Stimulated activated CD4-positive, alpha-beta T cell treated with anti-CD3 and anti-CD28 coated beads, Interleukin-1b, Interleukin-23, amount 100 ng/mL, for 24 hours (primary cell): ENCODE measurements around the gene CYSTM1.
"Not testable (repeated sequence)": the region's sequence is repeated elsewhere in the genome, so short reads cannot be mapped to it uniquely, and the experiment has no call there.

Experiments
- DNase-seq, 4 experiments: peaks; one replicate each; pipeline ENCODE4 v3.0.0-alpha.2; 2020; ENCODE audit warnings: low read depth in 4 of 4, low spot score in 1 of 4

The CYSTM1 gene

DNA sequence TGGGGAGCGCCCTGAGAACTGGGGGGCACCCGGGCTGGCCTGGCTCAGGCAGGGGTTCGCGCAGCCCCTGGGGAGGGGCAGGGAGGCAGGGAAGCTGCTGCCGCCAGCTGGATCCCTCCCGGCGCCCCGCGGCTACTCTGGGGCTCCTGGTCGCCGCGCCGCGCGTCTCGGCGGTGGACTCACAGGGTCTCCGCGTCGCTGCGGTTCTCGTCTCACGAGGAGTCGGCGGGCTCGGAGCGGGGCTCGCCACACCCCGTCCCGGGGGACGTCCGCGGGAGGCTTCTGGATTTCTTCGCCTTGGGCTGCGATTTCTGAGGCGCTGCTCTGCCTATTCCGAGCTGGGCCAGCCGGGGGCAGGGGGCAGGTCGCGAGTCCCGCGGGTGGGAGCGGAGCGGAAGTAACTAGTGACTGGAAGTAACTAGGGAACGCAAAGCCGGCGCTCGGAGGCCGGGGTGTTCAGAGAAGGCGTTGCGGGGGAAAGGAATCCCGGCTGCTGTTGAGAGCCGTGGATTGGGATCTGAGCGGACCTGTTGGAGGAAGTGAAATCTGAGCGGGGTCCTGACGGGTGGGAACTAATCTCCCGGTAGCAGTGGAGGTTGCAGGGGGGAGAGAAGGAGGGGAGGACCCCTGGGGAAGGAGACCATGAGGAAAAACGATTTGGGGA is 511 bp downstream of the CYSTM1 start:
- DNase-seq, result peak in 3 of 4 experiments; percentile 39 to 54 (median 46)

GRCh38 chr5:140176031-140176387 is 1.0 kb downstream of the CYSTM1 start:
- DNase-seq, result no peak

DNA sequence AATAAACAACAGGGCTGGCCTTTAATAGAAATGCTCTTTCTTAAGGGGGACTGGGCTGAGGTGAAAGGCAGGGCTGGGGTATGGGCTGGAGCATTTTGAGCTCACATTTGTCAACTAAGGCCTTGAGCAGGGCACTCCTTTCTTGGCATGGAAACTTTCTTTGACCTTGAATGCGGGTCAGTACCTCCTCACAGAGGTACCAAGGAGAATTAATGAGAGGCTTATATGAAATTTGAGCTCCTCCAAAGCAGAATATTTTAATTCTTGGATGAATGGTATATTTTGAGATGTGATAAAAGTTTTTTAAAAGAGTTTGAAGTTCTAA is 3.1 kb downstream of the CYSTM1 start:
- DNase-seq, result no peak

GRCh38 chr5:140178482-140179116 is 3.6 kb downstream of the CYSTM1 start:
- DNase-seq, result no peak

GRCh38 chr5:140181002-140181483 is 6.1 kb downstream of the CYSTM1 start:
- no peak for DNase-seq

DNA sequence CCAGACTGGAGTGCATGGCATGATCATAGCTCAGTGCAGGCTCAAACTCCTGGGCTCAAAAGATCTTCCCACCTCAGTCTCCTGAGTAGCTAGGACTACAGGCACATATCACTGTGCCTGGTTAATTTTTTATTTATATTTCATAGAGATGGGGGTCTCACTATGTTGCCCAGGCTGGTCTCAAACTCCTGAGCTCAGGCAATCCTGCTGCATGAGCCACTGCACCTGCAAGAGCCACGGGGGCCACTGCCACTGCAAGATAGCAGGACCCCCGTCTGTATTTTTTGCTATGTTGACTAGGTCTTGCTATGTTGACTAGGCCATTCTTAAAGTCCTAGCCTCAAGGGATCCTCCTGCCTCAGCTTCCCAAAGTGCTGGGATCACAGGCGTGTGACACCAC is 6.5 kb downstream of the CYSTM1 start:
- DNase-seq, result no peak

GRCh38 chr5:140182075-140182711 is 7.2 kb downstream of the CYSTM1 start:
- no peak for DNase-seq

GRCh38 chr5:140182803-140183367 is 7.9 kb downstream of the CYSTM1 start:
- no peak for DNase-seq

DNA sequence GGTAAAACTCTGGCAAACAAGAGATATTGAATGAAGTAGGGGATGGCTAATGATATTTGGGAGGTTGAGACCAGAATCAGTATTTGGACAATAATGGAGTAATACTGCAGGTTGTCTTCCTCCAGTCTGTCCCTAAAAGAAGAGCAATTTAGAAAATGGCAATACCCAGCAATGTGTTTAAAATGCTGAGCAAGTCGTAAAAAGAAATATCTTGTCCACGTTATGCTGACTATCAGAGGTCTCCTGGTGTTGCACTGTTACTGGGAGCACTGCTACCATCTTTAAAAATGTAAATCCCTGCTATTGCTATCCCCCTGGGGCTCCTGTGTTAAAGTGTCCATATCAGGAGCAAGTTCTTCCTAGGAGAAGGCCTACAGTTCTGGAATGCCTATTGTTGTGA is 10.4 kb downstream of the CYSTM1 start:
- no peak for DNase-seq

DNA sequence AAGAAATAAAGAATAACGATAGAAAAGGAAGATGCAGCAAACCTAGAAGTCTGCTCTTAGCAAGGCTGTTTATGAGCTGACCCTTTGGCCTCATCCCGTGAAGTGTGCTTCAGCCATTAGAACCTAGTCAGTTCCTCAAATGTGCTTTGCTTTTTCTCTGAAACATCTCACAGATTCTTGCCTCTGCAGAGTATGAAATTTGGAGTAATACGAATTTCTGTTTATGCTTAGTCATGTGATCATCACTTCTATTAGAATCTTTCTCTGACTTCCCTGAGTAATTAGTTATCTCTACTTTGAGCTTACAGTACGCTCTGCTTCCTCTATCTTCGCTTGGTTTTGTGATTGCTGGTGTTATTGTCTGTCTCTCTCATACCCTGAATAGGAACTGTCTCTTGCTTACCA is 11.3 kb downstream of the CYSTM1 start:
- no peak for DNase-seq

- no peak for DNase-seq
These were observed 14.3 kb downstream of the CYSTM1 start for GRCh38 chr5:140189253-140189652.

DNA sequence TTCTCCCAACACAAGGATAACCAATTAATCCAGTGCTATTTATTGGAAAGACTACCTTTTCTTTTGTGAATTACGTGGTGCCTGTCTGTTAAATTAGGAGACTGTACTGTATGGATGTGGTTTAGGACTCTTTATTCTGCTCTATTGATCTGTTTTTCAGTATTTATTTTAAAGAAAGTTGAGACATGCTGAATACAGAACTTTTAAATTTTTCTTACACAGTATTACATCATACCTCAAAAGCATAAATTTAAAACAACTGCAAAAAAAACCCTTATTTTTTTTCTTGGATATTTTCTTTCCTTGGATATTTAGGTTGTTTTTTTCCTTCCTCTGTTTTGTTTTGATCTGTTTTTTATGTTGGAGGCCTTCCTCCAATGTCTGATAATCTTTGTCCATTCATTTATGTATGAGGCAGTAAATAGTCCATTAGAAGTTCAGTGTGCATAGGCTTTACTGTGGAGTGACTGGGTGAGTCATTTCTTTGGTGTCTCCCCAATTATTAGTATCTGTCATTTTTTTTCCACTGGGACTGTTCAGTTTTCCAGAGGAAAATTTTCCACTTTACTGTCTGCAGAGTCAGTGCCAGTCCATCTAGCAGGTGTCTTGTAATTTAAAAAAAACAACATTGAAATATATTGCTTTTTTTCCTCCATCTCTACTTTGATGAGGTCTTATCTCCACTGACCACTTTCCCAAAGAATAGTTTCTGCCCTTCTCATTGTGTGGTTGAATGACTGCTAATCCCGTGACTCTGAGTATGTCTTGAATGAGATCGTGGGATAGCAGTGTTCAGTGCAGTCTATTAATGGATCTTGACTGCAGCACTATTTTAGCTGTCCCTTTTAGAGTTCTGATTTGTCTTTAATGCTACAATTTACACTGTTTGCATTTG is 15.2 kb downstream of the CYSTM1 start:
- no peak for DNase-seq

- no peak for DNase-seq
These were observed 15.9 kb downstream of the CYSTM1 start for GRCh38 chr5:140190872-140191218.

DNA sequence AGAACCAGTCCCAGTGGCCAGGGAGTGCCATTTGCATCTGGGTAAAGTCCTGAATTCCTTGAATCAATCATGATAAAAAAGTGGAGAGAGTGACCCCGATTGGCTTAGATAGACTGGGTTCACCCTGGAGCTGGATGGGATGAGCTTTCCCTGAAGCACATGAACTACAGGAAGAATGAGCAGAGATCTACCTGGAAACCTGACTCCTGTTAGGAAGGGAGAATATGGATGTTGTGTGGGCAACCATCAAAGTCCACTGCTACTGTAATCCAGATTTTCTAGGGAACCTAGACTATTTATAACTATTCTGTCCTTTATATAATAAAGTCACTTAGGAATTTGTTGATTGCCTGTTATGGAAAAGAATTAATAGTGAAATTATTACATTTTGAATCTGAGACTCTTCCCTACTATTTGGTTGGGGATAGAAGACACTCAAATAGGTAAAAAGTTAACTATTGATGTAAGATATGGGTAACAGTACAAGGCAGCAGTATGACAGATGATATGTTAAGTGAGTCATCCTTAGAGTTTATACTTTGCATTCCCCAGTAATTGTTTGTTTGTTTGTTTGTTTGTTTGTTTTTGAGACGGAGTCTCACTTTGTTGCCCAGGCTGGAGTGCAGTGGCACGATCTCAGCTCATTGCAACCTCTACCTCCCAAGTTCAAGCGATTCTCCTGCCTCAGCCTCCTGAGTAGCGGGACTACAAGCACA is 17.9 kb downstream of the CYSTM1 start:
- DNase-seq, result no peak

DNA sequence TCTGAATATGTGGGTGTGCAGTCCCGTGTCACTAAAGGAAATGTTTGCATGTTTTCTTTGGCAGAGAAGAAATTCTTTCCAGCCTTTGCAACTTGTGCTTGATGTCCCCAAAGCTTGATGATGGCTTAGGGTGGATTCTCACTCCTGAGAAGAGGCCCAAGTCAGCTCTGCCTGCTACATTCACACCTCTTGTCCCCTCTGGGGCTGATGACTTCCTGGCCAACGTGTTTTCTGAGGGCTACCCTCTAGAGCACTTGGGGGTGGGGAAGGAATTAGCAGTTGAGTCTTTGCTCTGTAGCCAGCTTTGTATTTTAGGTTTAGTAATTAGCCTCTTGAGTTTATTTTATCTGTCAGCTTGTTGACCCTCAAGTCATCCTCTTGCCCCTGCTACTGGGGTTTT is 19.7 kb downstream of the CYSTM1 start:
- DNase-seq, result no peak

DNA sequence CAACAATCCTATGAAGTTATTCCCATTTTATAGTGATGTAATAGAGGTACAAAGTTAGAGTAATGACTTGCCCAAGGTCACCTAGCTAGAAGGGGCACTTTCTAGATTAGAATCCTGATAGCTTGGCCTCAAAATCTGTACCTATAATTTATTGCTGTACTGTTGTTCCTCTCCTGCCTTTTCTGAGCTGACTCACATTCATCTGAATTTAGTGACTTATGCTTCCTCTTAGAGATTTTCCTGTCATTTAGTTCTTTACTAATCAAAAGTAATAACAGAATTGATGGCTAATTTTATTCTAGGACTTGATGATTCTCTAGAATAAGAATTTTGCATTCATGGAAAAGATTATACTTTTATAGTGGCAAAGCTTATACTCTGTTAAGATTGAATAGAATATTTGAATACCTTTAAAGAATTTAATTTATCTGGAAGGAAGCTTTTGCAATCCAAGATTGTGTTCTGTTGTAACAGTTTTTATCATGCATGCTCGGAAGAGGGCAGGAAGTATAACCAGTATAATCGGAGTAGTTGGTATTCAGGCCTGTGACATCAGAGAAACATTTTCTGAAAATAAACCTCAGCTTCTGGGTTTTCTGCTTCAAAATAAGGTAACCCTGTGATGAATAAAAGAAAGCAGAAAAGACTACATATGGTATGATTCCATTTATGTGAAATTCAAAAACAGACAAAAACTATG is 21.3 kb downstream of the CYSTM1 start:
- no peak for DNase-seq

- no peak for DNase-seq
These were observed 22.0 kb downstream of the CYSTM1 start for GRCh38 chr5:140197023-140197422.

GRCh38 chr5:140198915-140199314 is 23.9 kb downstream of the CYSTM1 start:
- not testable (repeated sequence) for DNase-seq

- DNase-seq, result no peak
These were observed 27.1 kb downstream of the CYSTM1 start for GRCh38 chr5:140202078-140202477.

GRCh38 chr5:140202610-140203009 is 27.6 kb downstream of the CYSTM1 start:
- DNase-seq, result no peak
